ENCODE measurements around the gene ADCK2.
A peak's percentile ranks its signal among the peaks of the same experiment; 100 is the strongest.

Gene ADCK2

GRCh38 chr7:140673063-140673773, 473 bp downstream of the ADCK2 start (continued):
- no peak for TF ChIP-seq POU6F1 (CRISPR knock-in tag; IDR thresholded peaks at IDR 0.05; ENCODE audit: borderline replicate concordance, low read depth)
- no peak for TF ChIP-seq TOX (CRISPR knock-in tag; IDR thresholded peaks at IDR 0.05; ENCODE audit: borderline replicate concordance)
- TF ChIP-seq TCF4 (CRISPR knock-in tag; IDR thresholded peaks at IDR 0.05; ENCODE audit: borderline replicate concordance): no peak
- no peak for TF ChIP-seq ISL1 (CRISPR knock-in tag; IDR thresholded peaks at IDR 0.05)
- no peak for TF ChIP-seq PPARA (CRISPR knock-in tag; IDR thresholded peaks at IDR 0.05; ENCODE audit: borderline replicate concordance)

GRCh38 chr7:140673774-140674155, 1.0 kb downstream of the ADCK2 start:
- TF ChIP-seq ESRRG (CRISPR knock-in tag; IDR thresholded peaks at IDR 0.05): no peak
- no peak for TF ChIP-seq POU6F1 (CRISPR knock-in tag; IDR thresholded peaks at IDR 0.05; ENCODE audit: borderline replicate concordance, low read depth)
- TF ChIP-seq ZFP3 (CRISPR knock-in tag; IDR thresholded peaks at IDR 0.05): no peak
- no peak for TF ChIP-seq BACH2 (CRISPR knock-in tag; IDR thresholded peaks at IDR 0.05; ENCODE audit: borderline replicate concordance)
- no peak for TF ChIP-seq ZFP30 (CRISPR knock-in tag; IDR thresholded peaks at IDR 0.05)
- TF ChIP-seq ISL1 (CRISPR knock-in tag; IDR thresholded peaks at IDR 0.05): no peak
- TF ChIP-seq ZNF70 (CRISPR knock-in tag; IDR thresholded peaks at IDR 0.05): no peak
- no peak for TF ChIP-seq TOX (CRISPR knock-in tag; IDR thresholded peaks at IDR 0.05; ENCODE audit: borderline replicate concordance)
- TF ChIP-seq CSRNP3 (CRISPR knock-in tag; IDR thresholded peaks at IDR 0.05): no peak
- TF ChIP-seq ZNF8 (CRISPR knock-in tag; IDR thresholded peaks at IDR 0.05): no peak
- no peak for TF ChIP-seq ZNF565 (CRISPR knock-in tag; conservative IDR thresholded peaks at IDR 0.05; ENCODE audit: low read depth)
- TF ChIP-seq TCF4 (CRISPR knock-in tag; IDR thresholded peaks at IDR 0.05; ENCODE audit: borderline replicate concordance): no peak
- no peak for TF ChIP-seq OSR1 (CRISPR knock-in tag; IDR thresholded peaks at IDR 0.05)
- TF ChIP-seq ARNTL (CRISPR knock-in tag; IDR thresholded peaks at IDR 0.05; ENCODE audit: borderline replicate concordance, low read depth): no peak
- TF ChIP-seq GLIS3 (CRISPR knock-in tag; IDR thresholded peaks at IDR 0.05): no peak
- TF ChIP-seq RARB (CRISPR knock-in tag; IDR thresholded peaks at IDR 0.05): no peak
- no peak for TF ChIP-seq ZC3H10 (CRISPR knock-in tag; IDR thresholded peaks at IDR 0.05)
- no peak for TF ChIP-seq CSDC2 (CRISPR knock-in tag; IDR thresholded peaks at IDR 0.05)
- ATAC-seq: peak; percentile 2; the same call in 1 of the 3 replicates

GRCh38 chr7:140674356-140674800, 1.6 kb downstream of the ADCK2 start:
- no peak for ATAC-seq

GRCh38 chr7:140674899-140675701, 2.4 kb downstream of the ADCK2 start:
- no peak for TF ChIP-seq ZNF565 (CRISPR knock-in tag; conservative IDR thresholded peaks at IDR 0.05; ENCODE audit: low read depth)
- no peak for TF ChIP-seq OSR1 (CRISPR knock-in tag; IDR thresholded peaks at IDR 0.05)
- peak; percentile 73 for ATAC-seq

More at GRCh38 chr7:140674356-140674800, 1.6 kb downstream of the ADCK2 start:
- no peak for TF ChIP-seq ZNF8 (CRISPR knock-in tag; IDR thresholded peaks at IDR 0.05)

- no peak for TF ChIP-seq ZNF8 (CRISPR knock-in tag; IDR thresholded peaks at IDR 0.05)
- ATAC-seq: no peak
These were observed 3.0 kb downstream of the ADCK2 start for GRCh38 chr7:140675726-140676125.

GRCh38 chr7:140676306-140676705, 3.6 kb downstream of the ADCK2 start:
- no peak for ATAC-seq
- TF ChIP-seq ZNF565 (CRISPR knock-in tag; conservative IDR thresholded peaks at IDR 0.05; ENCODE audit: low read depth) (no peak), SNAI2 (CRISPR knock-in tag; IDR thresholded peaks at IDR 0.05) (no peak), ZNF70 (CRISPR knock-in tag; IDR thresholded peaks at IDR 0.05) (no peak), ESRRG (CRISPR knock-in tag; IDR thresholded peaks at IDR 0.05) (no peak), ZFP3 (CRISPR knock-in tag; IDR thresholded peaks at IDR 0.05) (no peak), POU6F1 (CRISPR knock-in tag; IDR thresholded peaks at IDR 0.05; ENCODE audit: borderline replicate concordance, low read depth) (no peak), GLIS3 (CRISPR knock-in tag; IDR thresholded peaks at IDR 0.05) (no peak), ISL1 (CRISPR knock-in tag; IDR thresholded peaks at IDR 0.05) (no peak), ZNF8 (CRISPR knock-in tag; IDR thresholded peaks at IDR 0.05) (no peak), ZFP30 (CRISPR knock-in tag; IDR thresholded peaks at IDR 0.05) (no peak), PPARA (CRISPR knock-in tag; IDR thresholded peaks at IDR 0.05; ENCODE audit: borderline replicate concordance) (no peak), CSRNP3 (CRISPR knock-in tag; IDR thresholded peaks at IDR 0.05) (no peak), TOX (CRISPR knock-in tag; IDR thresholded peaks at IDR 0.05; ENCODE audit: borderline replicate concordance) (no peak), ZC3H10 (CRISPR knock-in tag; IDR thresholded peaks at IDR 0.05) (no peak), BACH2 (CRISPR knock-in tag; IDR thresholded peaks at IDR 0.05; ENCODE audit: borderline replicate concordance) (no peak)
